ENCODE results near the gene MPRIP.

The MPRIP gene

DNA sequence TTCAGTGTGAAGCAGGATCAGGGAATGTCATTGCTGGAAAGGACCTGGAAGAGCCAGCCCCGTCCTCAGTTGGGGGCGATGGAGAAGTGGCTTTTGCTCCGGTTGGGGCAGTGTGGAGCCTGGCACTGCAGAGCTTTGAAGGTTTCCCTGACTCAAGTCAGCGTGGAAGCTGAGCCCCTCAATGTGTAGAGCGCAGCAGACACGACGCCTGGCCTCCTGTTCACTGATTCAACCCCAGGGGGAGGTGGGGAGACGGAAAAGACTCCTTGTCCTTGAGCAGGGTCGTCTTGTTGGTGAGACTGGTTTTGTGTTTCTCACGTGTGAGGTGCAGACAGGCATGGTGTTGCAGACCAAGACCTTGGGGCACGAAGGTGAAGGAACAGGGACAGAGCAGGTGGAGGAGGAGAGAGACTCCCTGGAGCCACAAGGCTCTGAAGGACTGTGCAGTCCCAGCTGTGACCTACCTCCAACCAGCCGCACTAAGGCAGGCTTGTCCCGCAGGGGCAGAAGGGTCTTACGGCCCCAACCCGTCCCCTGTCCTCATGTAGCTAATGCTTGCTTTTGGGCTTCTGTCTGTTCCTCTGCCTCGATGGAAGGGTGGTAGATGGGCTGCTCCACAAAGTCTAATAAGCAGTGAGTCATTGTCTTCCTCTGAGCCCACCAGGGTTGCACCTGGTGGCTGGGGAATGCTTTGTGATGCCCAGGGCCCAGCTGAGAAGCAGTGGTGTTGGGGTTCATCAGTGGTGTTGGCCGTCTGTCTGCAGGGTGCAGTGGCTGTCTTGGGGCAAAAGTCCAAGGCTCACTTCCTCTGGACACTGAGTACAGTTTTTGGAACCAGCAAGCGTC is 47.8 kb downstream of the MPRIP start:
- DNase-seq = no peak

DNA sequence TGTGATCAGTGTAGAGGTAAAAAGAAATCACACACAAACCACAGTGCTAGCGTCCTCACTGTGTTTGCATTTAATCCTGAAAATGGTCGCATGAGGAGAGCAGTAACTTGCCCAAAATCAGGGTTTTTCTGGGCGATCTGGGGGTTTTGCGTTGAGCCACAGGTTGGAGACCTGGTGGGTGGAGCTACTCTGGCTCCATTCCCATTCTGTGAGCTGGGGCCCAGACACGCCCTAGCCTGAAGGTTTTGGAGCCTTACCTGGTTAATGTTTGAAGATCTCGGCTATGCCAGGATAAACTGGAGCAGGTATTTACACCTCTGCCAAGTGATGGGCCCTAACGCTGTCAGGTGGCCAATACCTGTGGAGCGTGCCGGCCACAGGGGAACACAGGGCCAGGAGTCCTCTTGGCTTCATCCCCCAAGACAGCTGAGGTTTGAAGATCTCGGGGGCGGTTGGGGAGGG is 48.4 kb downstream of the MPRIP start:
- no peak for DNase-seq

DNA sequence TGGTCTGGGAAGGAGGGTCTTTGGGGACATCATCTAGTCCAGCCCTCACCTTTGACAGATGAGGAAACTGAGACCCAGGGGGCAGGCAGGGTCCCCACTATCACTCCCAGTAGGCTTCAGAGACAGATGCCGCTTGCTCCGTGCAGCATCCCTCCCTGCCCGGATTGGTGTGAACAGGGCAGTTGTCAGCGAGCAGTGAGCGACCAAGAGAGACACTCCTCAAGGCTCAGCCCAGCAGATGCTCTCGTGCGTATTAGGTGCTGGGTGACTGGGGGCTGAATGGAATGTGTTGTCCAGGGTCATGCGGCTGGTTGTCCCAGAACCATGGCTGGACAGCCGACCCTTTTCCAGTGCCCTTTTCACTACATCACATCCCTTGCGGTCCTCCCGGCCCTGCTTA is 49.0 kb downstream of the MPRIP start:
- no peak for DNase-seq

DNA sequence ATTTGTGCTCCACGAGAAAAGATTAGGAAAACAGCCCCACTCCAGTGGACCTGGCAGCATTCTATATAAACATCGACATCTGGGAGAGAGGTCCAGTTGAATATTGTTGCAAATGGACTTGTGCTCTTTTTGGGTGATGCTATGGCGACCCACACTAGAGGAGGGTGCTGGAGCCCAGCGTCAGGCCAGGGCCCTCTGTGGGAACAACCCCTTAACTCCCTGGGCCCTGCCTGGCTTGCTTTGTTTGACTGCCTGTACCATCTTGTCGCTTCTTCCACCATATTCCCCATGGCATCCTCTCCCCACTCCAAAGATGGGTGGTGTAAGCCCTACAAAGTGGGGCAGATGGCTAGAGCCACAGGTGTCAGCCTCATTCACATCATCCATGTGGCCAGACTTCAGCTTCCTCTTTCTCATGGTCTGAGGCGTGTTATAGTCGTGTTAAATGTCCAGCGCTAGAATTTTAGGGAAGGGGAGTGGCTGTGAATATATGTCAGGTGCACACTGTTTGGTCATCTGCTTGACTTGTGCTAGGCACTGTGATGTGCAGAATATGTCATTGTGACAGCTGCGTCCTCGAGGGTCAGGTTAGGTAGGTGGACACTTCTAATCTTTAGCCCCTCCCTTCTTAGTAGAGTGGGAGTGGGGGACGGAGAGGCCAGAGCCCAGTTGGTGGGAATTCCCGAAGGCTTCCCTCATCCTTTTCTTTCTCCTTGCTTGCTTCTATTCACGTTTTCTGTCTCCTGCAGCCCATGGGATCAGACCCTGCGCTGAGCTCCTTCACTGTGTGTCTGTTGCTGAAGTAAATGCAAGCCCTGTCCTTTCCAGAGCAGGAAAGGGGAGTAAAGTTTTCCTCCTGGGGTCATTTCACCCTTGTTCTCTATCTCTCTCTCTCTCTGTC is 49.8 kb downstream of the MPRIP start:
- no peak for DNase-seq

DNA sequence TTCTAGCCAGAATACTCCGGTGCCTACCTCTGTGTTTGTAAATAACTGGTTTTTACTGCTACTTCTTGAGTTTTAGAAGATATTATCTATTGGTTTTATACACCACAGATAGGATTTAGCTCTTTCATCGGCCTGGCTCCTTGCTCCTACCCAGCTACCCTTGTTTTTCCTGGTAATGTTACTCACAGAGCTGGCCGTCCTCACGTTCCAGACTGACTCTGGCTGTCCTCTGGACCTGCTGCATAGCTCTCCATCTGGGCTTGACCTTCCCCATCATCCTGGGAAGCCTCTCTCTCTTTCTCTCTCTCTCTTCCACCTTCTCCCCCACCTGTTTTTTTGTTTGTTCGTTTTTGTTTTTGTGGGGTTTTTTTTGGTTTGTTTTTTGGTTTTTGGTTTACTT is 51.5 kb downstream of the MPRIP start:
- DNase-seq = no peak

DNA sequence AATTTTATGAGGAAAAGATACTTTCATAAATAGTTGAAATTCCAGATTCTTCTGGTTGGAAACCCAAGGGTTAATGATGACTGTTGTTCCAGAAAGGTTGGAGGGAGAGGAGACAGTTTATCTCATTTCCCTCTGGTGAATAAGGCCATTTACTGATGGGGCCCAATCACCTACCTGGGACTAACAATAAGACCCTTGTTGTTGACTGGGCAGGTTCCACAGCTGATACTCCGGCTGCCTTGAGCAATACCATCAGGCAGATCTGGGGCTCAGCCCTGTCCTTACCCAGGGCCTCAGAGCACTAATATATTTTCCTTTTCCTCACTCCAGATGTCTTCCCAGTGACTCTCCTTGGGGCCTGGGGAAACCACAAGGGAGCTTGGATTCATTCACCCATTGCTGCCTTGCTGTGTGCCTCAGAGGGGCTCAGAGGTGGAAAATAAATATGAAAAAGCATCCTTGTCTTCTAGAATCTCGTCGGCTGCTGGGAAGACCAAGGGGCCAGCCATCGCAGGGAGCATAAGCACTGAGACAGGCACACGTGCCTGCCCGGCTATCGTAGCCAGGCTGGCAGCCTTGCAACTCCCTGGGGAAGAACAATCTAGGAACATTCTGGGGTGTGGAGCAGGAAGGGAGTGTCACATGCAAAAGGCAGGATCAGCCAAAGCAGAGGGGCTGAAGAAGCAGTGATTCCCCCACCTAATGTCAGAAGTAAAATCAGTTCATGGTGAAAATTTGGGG is 54.4 kb downstream of the MPRIP start:
- no peak for DNase-seq

DNA sequence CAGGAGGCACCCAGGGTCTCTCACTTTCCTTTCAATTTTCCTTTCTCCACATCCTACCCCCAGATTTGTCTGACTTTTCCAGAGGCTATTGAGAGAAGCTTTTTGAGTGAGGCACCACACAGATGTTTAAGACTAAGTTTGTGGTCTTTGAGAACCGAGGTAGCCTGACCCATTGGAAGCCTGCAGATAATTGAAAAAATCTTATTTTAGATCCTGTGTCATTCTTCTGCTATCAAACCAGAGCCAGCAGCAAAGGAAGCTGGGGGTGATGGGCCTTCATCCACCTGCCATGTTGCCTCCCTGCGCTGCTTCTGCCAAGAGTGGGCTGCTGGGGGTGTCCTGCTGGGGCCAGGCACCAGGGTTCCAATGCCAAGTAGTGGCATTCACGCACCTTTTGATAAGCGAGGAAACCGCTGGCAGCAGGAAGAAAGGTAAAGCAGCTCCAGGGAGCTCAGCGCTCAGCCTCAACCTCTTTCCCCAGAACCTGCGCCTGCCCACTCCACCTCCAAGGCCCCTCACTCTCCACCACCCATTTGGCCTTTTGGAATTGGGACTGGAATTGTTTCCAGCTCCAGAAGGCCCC is 55.6 kb downstream of the MPRIP start:
- no peak for DNase-seq

DNA sequence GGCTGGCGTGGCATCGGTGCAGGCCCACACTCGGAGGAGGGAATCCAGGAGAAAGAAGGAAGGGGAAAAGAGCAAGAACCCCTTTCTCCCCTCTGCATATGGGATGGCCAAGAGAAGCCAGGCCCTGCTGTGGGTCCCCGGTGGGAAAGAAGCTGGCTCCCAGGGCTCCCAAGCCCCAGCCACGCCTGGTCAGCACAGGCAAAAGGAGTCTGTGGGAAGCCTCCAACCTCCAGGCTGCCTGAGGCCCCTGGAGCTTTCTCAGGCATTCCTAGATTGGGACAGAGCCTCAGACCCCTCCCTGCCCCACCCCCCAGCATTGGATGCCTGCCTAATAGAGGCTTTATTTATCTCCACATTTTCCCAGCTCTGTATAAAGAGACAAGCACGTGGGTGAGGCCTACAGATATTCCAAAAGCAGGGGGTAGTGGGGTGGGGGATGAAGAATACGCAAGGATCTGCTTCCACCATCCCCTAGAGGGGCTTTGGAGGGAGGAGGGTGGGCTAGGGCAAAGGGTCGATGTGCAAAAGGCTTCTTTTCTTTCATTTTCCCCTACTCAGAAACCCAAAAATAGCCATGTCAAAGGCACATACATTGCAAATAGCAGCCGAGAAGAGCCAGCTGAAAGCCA is 56.4 kb downstream of the MPRIP start:
- no peak for DNase-seq

DNA sequence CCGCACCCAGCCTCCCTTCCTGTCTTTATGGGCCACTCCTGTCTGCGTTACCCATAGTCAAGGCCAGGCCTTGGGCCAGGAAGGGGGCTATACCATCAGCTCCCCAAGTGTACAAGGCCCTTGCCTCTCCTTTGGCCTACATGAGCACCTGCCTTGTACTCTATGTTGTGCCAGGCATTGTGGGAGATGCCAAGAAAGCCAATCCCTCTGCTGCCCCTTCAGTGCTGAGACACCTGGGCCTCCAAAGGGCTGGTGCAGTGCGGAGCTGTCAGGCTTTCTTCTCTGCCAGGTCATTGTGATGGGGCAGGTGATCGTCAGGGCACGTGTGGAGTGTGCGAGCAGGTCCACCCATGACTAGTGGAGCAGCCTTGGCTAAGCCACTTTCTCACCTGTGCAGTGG is 59.9 kb downstream of the MPRIP start:
- no peak for DNase-seq

DNA sequence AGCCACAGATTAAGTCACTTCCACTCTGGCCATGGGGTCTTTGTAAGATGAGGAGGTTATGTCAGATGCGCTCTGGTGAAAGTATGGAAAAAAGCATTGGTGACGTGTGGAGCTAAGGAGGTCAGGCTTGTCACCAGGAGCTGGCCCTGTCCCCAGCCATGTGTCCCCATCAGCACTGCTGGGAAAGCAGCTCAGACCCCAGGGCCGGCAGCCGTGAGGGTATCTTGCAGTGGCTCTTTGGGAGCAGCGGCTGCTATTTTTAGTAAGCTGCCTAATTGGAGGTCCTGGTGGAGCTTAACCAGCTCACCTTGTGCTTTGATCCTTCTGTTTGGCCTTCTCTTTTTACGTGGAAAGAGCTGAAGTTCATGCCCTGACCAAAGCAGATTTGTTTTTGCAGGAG is 60.9 kb downstream of the MPRIP start:
- DNase-seq = no peak

DNA sequence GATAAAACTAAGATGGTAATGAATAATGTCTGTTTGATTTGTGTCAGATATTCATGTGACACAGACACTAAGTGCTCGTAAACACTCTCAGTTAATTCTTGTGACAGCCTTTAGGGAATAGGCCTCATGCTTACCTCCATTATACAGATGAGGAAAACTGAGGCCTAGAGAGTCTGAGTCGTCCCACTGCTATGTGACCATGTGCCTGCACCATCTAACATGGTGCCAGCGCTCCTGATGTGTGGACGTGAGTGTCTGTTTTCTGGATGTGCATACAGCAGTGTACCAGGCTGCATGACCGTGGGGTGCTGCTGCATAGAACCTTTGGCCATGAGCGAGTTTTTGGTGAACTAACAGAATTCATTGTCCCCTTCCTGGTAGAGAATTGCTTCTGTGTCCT is 61.8 kb downstream of the MPRIP start:
- no peak for DNase-seq

DNA sequence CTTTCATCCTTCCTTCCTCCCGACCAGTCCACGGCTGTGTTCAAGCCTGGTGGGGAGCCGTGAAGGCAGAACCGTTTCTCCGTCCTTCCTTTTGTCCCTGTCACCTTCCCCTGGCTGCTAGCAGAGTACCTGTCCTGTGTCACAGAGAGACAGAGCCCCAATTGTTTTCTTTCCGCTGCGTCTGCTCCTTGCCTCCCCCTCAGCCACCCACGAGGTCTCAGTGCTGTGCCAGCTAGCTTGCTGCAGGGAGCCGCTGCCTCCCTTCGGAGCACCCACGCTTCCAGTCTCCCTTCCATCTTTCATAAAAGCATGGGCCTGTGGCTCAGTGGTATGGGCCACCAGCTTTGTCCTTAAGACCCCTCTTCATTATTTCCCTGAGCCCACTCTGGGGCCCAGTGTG is 62.2 kb downstream of the MPRIP start:
- DNase-seq = no peak

DNA sequence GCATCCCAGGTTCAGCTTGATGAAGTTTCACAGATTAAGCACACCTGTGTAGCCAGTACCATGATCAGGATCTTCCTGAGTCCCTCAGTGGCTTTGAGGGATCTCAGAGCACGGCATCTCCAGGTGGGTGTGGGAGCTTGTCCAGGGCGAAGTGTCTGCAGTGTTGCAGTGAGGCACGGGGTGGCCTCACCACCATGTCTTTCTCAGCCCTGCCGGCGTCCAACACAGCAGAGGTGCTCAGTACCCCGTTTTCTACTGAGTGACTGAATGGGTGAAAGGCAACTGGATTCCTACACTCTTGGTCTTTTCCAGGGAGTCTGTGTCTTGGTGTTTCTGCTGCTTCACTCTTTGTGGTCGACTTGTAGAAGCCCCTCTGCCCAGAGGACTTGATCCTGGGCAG is 63.7 kb downstream of the MPRIP start:
- DNase-seq = no peak

DNA sequence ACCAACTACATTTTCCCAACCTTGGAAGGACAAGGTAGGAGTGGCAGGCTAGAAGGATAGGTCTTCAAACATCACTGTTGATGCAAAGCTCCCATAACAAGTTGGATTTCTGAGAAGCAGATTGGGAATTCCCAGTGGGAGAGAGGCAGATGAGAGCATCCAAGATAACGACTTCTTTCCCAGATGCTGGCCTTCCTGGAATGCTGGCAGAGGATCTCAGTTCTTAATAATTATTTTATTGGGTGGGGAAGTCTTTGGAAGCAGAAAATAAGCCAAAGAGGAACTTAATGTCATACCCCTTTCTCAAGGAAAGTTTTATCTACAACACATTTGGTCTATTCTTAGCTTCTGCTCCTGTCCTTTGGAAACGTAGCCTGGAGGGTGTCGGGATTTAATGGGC is 64.5 kb downstream of the MPRIP start:
- DNase-seq = no peak

DNA sequence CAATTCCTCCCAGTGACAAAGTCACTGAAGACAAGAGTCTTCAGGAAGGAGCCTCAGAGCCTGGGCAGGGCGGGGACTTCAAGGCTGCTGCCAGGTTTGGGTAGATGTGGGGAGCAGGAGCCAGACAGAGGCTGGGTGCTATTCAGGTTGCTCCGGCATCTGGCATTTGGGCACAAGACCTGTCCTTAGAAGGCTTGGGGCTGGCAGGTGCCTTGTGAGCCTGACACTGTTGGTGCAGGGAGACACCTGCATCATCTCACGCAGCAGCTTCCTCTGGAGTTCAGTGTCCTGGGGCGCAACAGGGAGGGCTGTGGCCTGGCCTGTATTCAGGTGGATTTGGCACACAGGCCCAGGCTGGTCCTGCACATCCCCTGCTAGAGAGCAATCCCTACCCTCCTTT is 65.0 kb downstream of the MPRIP start:
- DNase-seq = no peak

DNA sequence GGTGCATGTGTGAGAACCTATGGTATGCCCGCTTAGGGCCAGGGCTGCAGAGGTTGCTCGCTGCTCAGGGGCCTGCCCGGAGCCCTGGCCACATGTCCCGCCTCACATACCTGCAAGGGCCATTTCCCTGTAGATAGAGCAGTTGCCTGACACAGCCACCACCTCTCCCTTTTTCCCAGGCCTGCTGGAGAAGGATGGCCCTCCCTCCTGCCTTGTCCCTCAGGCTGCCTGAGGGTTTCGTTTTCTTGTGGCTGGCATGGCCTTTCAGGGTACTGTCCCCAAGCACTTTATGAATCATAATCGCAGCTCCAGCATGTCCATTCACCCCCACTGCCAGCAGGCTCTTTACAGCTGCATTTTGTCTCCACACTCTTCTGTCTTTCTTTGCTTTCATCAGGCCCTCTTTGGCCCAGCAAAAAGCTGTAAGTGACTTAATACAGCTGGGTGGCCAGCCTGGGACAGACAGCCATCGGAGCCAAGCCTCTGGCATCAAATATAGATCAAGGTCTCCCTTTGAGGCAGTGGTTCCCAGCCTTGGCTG is 65.7 kb downstream of the MPRIP start:
- DNase-seq = no peak

DNA sequence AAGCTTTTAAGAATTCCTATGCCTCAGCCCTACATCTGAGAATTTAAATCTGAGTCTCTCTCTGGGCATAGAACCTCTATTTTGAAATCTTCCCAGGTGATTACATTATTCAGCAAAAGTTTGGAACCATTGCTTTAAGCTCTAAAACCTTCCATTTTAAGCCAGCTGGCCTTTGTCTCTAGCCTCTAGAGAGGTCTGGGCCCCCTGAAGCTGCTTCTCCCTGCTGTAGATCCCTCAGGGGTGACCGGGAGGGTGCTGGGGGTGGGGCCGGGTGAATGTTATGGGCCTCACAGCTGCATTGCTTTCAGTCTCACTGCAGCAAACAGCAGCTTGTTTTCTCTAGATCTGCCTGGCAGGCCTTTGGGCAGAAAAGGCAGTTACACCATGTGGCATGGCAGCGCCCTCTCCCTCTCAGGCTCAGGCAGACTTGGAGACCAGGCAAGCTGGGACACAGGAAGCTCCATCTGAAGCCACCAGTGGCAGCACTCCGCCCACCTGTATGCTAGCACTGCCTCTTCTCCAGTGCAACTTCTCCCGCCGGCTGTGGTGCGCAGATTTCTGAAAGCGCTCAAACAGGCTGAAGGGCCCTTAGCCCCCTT is 66.3 kb downstream of the MPRIP start:
- DNase-seq = no peak

DNA sequence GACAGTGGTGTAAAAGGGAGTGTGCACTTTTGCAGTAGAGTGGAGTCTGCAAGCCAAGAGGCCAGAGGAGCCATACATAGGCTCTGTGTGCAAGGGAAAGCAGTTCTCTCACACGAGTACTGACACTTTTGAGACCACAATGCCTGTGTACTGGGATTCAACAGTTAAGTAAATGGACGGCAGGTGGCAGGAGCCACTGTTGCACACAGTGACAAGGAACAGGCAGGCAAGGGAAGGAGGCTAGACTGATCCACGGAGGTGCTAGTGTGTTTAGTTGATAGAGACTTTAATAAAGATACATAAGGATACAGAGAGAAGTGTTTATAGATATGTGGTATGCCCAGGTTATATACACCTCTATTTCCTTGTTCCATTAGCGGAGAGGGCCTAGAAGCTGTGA is 67.0 kb downstream of the MPRIP start:
- peak; percentile 42 for DNase-seq

DNA sequence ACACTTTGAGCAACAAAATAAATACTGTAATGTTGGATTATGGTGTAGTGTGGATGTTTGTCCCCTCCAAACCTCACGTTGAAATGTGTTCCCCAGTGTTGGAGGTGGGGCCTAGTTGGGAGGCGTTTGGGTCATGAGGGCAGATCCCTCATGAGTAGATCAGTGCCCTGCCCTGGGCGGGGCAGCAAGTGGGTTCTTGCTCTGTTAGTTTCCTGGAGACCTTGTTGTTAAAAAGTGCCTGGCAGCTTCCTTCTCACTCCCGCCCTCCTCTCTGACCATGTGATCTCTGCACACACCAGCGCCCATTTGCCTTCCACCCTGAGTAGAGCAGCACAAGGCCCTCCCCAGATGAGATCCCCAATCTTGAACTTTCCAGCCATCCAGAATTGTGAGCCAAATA is 67.7 kb downstream of the MPRIP start:
- DNase-seq = peak; percentile 69

DNA sequence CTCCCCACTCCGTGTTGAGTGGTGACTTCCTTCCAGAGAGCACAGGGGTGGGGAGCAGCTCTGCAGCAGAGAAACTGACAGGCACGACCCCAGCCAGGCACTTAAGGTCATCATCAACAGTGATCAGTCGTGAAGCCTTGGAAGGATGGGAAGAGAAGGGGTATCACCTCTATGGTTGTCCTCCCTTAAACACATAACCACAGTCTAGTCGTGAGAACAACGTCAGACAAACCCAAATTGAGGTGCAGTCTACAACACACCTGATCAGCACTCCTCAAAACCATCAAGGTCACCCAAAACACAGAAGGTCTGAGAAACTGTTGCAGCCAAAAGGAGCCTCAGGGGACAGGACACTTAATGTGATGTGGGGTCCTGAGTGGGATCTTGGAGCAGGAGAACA is 68.3 kb downstream of the MPRIP start:
- peak; percentile 14 for DNase-seq
